ENCODE measurements around the gene LPP.

DNA sequence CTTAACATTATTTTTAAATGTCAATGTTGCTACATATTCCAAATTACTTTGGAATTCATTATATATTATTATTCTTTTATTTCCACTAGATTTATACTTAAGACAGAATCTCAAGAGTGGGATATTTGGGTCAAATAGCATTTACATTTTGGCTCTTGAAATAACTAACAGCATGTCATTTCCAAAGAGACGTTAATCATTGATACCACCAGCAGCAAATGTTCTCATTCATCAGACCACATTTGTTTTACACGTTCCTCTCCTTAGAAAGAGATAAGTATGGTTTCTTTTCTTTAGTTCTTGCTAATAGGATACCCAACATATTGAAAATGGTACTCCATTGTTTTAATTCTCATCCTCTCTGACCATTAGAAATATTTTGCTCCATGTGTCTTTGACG lies 229.8 kb downstream of the LPP start:
- TF ChIP-seq, protein P1, sequence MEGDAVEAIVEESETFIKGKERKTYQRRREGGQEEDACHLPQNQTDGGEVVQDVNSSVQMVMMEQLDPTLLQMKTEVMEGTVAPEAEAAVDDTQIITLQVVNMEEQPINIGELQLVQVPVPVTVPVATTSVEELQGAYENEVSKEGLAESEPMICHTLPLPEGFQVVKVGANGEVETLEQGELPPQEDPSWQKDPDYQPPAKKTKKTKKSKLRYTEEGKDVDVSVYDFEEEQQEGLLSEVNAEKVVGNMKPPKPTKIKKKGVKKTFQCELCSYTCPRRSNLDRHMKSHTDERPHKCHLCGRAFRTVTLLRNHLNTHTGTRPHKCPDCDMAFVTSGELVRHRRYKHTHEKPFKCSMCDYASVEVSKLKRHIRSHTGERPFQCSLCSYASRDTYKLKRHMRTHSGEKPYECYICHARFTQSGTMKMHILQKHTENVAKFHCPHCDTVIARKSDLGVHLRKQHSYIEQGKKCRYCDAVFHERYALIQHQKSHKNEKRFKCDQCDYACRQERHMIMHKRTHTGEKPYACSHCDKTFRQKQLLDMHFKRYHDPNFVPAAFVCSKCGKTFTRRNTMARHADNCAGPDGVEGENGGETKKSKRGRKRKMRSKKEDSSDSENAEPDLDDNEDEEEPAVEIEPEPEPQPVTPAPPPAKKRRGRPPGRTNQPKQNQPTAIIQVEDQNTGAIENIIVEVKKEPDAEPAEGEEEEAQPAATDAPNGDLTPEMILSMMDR (IDR thresholded peaks at IDR 0.05; ENCODE audit: insufficient read depth, low read length): no peak
- TF ChIP-seq POLR2AphosphoS5 (IDR thresholded peaks at IDR 0.05; ENCODE audit: low read depth) (no peak), GABPA (IDR thresholded peaks at IDR 0.05; ENCODE audit: low read depth) (no peak)
- TF ChIP-seq, protein P2, sequence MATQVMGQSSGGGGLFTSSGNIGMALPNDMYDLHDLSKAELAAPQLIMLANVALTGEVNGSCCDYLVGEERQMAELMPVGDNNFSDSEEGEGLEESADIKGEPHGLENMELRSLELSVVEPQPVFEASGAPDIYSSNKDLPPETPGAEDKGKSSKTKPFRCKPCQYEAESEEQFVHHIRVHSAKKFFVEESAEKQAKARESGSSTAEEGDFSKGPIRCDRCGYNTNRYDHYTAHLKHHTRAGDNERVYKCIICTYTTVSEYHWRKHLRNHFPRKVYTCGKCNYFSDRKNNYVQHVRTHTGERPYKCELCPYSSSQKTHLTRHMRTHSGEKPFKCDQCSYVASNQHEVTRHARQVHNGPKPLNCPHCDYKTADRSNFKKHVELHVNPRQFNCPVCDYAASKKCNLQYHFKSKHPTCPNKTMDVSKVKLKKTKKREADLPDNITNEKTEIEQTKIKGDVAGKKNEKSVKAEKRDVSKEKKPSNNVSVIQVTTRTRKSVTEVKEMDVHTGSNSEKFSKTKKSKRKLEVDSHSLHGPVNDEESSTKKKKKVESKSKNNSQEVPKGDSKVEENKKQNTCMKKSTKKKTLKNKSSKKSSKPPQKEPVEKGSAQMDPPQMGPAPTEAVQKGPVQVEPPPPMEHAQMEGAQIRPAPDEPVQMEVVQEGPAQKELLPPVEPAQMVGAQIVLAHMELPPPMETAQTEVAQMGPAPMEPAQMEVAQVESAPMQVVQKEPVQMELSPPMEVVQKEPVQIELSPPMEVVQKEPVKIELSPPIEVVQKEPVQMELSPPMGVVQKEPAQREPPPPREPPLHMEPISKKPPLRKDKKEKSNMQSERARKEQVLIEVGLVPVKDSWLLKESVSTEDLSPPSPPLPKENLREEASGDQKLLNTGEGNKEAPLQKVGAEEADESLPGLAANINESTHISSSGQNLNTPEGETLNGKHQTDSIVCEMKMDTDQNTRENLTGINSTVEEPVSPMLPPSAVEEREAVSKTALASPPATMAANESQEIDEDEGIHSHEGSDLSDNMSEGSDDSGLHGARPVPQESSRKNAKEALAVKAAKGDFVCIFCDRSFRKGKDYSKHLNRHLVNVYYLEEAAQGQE (IDR thresholded peaks at IDR 0.05; ENCODE audit: insufficient replicate concordance, low read depth): no peak
